Germinal center (tissue), 1 donor: ENCODE data around the gene AFG1L.
"Not testable (repeated sequence)": the region's sequence is repeated elsewhere in the genome, so short reads cannot be mapped to it uniquely, and the experiment has no call there.

Source experiments
- DNase-seq: peaks from one replicate; pipeline ENCODE4 v3.0.0; 2012; ENCODE audit warnings: mixed read lengths, low spot score

AFG1L gene

GRCh38 chr6:108294727-108295625 is at the start of gene AFG1L:
Gene AFG1L (plus strand): TSS chr6:108295054. CDS start chr6:108295080, 26 bp downstream.
- peak; percentile 89 for DNase-seq

GRCh38 chr6:108245095-108245494 is 49.8 kb upstream of the AFG1L start:
- DNase-seq: not testable (repeated sequence)

GRCh38 chr6:108247965-108248536 is 46.8 kb upstream of the AFG1L start:
- DNase-seq: no peak

GRCh38 chr6:108250240-108250866 is 44.5 kb upstream of the AFG1L start:
- peak; percentile 15 for DNase-seq

- DNase-seq: no peak
These were observed 43.6 kb upstream of the AFG1L start for GRCh38 chr6:108251252-108251651.

GRCh38 chr6:108252055-108252454 is 42.8 kb upstream of the AFG1L start:
- no peak for DNase-seq

- DNase-seq: no peak
These were observed 41.6 kb upstream of the AFG1L start for GRCh38 chr6:108253241-108253640.

GRCh38 chr6:108254433-108255410 is 40.1 kb upstream of the AFG1L start:
- DNase-seq: no peak

GRCh38 chr6:108260126-108260808 is 34.6 kb upstream of the AFG1L start:
- peak; percentile 66 for DNase-seq

GRCh38 chr6:108260809-108261569 is 33.9 kb upstream of the AFG1L start, which contains the start of gene SNX3:
Gene SNX3 (minus strand): TSS chr6:108261040. CDS start chr6:108260921, 119 bp downstream.
- DNase-seq: peak; percentile 97

- DNase-seq: no peak
These were observed 31.5 kb upstream of the AFG1L start for GRCh38 chr6:108263371-108263770.

GRCh38 chr6:108268845-108269244 is 26.0 kb upstream of the AFG1L start:
- DNase-seq: no peak

GRCh38 chr6:108269955-108270354 is 24.9 kb upstream of the AFG1L start:
- not testable (repeated sequence) for DNase-seq

- no peak for DNase-seq
These were observed 20.3 kb upstream of the AFG1L start for GRCh38 chr6:108274546-108274945.

- DNase-seq: no peak
These were observed 18.9 kb upstream of the AFG1L start for GRCh38 chr6:108275976-108276375.

- no peak for DNase-seq
These were observed 17.6 kb upstream of the AFG1L start for GRCh38 chr6:108277295-108277694.

GRCh38 chr6:108277831-108278230 is 17.0 kb upstream of the AFG1L start:
- no peak for DNase-seq

GRCh38 chr6:108285381-108285780 is 9.5 kb upstream of the AFG1L start:
- DNase-seq: no peak

GRCh38 chr6:108286366-108286765 is 8.5 kb upstream of the AFG1L start:
- no peak for DNase-seq

GRCh38 chr6:108287373-108287772 is 7.5 kb upstream of the AFG1L start:
- DNase-seq: no peak
